HS-27A (cell line): ENCODE results near the gene ZNF195.
"Not testable (repeated sequence)": the region's sequence is repeated elsewhere in the genome, so short reads cannot be mapped to it uniquely, and the experiment has no call there.

Experiments used
- DNase-seq: peaks from one replicate; pipeline ENCODE4 v3.0.0-alpha.2; 2012; ENCODE audit warnings: low read depth, missing footprints

The ZNF195 gene

DNA sequence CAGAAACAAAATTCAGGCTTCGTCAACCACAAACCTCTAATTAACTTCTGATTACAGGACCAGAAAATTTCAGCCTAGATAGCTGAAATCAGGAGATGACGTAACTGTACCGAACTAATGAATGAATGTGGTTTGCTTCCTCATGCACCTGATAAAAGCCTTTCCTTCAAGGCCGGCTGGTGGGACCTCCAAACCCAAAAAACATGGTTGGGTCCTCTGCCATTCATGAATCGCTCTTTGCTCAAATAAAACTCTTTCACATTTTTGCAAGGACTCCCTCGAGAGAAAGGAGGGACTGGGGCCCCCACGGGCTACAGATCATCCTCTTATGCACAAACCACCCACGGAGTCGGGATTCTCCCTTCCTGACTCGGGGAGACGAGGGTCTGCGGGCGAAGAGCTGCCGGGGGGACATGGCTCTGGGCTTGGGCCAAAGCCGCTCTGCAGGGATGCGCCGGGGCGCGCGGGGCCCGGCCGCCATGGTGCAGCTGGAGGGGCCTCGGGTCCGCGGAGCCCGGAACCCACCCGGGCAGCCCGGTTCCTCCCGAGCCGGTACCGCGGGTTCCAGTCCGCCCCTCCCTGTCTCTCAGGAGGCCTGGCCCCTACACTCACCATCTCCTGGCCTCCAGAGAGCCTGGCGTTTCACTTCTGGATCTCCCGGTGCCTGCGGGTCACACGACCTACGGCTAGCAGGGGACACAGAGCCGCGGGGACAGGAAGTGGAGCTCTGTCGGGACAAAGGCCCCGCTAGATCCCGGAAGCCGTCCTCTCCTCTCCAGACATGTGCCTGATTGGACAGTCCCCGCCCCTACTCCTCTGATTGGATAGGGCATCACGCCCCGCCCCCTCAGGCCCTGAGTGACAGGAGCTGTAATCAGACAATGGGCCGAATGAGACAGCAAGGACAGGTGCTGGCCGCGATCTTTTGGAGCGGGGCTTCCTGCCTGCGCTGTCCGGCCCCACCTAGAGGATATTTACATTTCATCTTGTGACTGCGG is at the start of gene ZNF195:
ZNF195 (minus strand) TSS at position 721 of the 998 bp plus-strand sequence; CDS start at position 615, 106 bp downstream.
- DNase-seq = peak; percentile 90

GRCh38 chr11:3428076-3428475 is 49.1 kb upstream of the ZNF195 start:
- DNase-seq = not testable (repeated sequence)

DNA sequence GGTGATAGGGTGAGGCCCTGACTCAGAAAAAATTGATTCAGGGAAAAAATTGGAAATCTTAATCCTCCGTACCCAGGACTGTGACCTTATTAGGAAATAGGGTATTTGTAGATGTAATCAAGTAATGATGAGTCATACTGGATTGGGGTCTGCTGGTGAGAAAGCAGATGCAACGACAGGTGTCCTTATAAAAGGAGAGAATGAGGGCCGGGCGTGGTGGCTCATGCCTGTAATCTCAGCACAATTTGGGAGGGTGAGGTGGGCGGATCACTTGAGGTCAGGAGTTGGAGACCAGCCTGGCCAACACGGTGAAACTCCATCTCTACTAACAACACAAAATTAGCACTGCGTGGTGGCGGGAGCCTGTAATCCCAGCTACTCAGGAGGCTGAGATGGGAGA is 47.6 kb upstream of the ZNF195 start:
- not testable (repeated sequence) for DNase-seq

DNA sequence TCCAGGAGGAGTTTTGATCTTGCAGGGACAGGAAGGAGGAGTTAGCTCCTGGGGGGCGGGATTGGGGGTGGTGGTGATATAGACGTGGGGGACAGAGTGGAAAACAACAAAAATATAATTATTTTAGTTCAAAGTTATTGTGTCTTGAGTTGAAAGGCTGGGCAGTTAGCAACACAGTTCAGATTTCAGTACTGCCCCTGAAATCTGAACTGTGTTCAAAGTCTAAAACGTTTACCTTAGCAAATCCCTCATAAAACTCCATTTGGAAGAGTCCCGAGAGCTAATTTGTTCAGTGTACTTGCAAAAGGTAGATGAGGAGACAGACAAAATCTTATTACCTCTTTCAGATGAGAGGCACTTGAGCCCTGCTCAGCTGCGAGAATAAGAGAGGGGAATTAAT is 45.0 kb upstream of the ZNF195 start:
- not testable (repeated sequence) for DNase-seq

DNA sequence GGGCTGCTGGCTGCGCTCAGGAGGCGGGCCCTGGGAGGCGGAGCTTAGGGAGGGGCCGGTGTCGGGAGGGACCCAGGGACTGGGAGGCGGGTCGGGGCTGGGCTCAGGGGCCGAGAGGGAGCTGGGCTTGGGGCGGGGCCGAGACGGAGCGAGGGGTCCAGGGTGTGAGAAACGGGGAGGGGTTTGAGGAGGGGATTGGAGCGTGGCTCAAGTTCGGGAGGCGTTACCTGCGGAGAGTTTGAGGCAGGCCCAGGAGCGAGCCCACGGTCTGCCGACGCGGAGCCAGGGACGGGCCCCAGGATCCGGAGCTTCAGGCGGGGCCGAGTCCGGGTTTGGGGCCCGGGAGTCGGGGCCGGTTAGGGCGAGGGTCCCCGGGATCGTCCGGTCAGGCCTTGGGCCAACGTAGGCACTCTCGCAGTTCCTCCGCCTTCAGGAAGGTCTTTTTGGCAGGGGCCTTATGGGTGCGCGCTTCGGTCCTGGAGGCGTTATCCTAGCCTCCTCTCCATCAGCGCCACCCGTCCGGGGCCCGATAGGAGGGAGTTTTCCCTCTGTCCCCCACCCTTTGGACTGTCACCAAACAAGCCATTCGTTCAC is 44.3 kb upstream of the ZNF195 start:
- DNase-seq = not testable (repeated sequence)

- DNase-seq = peak; percentile 83
These were observed 43.6 kb upstream of the ZNF195 start for GRCh38 chr11:3422380-3423137.

DNA sequence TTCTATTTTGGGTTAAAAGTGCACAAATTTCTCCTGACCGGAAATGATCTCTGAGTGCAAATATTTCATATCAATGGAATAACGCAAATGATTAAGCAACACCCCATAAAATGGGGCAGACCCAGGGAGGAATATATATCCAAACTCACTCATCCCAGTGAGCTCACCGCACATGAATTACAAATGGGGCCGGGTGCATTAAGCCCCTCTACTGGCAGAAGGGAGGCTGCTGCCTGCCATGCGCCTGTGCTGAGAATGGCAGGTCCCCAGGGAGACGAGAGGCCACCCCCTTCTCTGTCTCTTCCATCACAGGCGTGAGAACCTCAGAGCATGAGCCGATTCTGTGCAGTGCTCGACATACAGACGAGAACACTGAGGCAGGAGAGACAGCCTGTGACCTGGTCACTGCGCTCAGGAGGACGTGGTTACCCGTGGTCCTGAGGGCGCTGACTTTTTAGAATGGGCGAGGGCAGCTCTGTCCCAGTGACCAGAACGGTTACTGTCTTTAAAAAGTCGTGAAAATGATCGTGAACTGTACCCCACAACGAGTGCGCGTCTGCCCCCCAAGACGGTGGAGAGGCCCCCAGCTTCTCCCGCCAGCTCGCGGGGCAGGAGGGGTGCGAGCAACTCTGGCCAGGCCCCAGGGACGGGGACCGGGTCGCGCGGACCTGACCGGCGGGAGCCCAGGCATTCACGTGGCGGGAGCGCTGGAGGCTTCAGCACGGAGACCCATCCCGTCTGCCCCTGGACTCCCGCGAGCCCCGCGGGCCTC is 42.8 kb upstream of the ZNF195 start:
- peak; percentile 11 for DNase-seq

- not testable (repeated sequence) for DNase-seq
These were observed 41.5 kb upstream of the ZNF195 start for GRCh38 chr11:3420281-3421042.

DNA sequence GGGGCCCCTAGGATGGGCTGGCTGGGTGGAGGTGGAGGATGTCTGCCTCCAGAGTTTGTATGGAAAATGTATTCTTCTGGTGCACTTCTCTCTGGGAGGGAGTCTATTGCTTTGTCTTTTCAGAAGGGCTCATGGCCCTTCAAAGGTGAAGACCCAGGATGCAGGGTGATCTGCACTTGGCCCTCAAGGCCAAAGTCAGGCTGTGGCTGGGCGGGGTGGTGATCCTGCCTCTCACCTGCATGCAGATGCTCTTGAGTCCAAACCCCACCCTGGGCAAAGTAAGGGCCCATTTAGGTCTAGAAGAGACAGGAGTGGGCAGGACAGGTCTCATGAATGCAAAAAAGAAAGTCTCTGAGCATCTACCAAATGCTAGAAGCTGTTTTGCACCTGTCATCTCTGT is 40.5 kb upstream of the ZNF195 start:
- DNase-seq = not testable (repeated sequence)

DNA sequence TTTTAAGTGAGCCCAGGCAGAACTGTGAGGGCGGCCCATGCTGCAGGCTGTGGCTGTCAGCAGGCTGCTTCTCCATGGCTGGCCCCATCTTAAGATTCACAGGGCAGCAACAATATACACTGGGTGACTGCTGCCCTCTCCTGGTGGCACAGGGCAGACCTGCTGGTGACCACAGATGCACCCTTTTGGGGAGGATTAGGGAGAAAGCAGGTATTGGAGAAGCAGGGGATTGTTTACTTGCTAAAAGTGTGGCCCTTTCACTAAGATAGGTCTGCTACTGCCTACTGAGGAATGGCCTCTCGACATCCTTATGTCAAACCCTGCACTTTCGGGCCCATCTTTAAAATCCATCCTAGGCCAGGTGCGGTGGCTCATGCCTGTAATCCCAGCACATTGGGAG is 38.1 kb upstream of the ZNF195 start:
- DNase-seq = not testable (repeated sequence)

DNA sequence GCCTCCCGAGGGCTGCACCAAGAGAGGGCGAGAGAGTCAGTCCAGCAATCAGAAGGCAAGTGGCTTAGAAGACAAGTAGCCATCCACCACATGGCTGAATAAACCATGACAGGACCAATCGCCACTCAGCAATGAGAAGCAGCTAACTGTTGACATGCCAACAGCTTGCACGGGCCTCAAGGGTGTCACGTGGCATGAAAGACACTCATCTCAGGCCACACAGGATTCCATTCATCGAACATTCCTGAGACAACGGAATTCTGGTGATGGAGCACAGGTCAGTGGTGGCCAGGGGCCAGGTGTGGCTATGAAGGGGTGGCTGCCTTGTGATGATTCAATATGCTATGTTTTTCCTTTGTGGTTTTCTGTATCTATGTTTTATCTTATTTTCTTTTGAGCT is 36.4 kb upstream of the ZNF195 start:
- not testable (repeated sequence) for DNase-seq

DNA sequence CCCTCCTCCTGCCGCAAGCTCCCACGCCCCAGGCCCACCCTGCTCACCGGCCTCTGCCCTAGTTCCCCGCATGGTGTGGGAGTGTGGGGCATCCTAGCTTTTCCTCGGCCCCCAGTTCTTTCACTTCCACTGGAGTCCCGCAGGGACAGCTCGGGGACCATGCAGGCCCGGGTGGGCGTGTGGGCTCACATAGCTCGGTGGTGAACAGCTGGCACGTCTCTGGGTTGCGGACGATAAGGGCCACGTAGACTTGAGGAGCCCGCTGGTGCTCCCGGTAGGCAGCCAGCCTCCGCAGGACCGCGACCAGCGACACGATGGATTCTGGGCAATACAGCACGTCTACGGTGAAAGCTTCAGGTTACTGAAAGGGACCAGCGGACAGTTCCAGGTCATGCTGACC is 34.7 kb upstream of the ZNF195 start:
- DNase-seq = not testable (repeated sequence)

GRCh38 chr11:3412837-3413236 is 33.9 kb upstream of the ZNF195 start:
- no peak for DNase-seq

GRCh38 chr11:3408722-3409121 is 29.8 kb upstream of the ZNF195 start:
- not testable (repeated sequence) for DNase-seq

DNA sequence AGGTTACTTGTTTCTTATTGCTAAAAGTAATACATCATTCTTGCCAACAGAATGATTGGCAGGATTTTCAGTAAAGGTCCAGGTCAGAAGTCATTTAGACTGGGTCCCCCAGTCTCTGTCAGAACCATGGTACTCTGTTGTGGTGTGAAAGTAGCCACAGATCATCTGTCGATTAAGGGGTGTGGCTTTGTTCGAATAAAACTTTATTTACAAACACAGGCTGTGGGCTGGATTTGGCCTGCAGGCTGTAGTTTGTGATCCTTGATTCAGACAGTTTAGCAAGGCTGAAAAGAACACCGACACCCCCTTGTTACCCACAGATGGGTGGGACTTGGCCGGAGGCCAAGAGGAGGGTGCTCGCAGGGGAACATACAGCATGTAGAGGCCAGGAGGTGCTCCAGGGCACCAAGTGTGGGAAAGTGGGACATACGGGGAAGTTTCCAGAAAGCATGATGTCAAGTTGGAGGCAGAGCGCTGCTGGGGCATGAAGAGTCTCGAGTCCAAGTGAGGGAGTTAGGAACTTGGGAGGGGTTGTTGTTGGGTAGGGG is 29.2 kb upstream of the ZNF195 start:
- DNase-seq = not testable (repeated sequence)

- DNase-seq = not testable (repeated sequence)
These were observed 28.0 kb upstream of the ZNF195 start for GRCh38 chr11:3406937-3407336.

DNA sequence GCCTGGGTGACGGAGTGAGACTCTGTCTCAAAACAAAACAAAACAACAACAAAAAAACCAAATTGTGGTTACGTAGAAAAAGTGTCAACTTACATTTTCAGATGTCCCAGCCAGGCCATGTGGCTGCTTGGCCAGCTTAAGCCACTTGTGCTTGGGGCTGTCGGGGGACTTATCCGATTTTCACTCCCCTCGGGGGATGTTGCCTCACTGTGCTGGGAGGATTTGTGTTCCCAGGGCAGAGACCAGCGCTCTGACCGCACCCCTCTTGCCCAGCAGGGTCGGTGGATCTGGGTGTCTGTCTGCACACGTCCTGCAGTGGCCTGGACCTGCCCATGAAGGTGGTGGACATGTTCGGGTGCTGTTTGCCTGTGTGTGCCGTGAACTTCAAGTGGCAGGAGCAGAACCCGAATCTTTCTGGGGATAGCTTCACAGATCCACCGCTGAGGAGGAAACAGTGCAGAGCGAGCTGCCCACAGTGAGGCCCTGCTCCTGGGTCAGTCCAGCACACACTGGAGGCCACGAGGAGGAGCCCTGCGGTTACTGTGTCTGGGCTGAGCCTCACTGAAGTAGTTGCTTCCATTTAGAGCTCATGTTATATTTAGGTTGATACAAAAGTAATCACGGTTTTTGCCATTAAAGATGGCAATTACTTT is 27.4 kb upstream of the ZNF195 start:
- not testable (repeated sequence) for DNase-seq

GRCh38 chr11:3404076-3404925 is 25.4 kb upstream of the ZNF195 start:
- not testable (repeated sequence) for DNase-seq

DNA sequence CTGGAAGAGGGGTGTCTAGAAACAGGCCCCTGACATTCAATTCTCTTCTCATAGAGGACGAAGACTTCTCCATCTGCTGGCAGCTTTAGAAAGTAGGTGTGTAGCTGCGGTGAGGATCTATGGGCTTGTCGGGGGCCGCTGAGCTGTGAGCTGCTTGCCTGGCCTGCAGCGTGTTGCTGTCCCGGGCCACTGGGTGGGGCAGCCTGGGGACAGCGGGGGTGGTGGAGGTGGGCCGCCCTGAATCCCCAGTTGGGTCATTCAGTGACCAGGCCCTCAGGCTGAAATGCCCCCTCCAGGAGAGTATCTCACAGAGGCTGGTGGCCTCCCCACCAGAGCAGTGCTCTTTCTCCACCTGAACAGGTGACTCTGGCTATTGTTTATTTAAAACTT is 23.9 kb upstream of the ZNF195 start:
- DNase-seq = not testable (repeated sequence)
